HG03139 (cell line): ENCODE measurements around the gene HIVEP3.
A peak's percentile ranks its signal among the peaks of the same experiment; 100 is the strongest.

ENCODE experiments used
- ATAC-seq: cut with Tn5 transposase; IDR thresholded peaks from one replicate; pipeline ENCODE4 v1.9.1; 2021; ENCODE audit not compliant: unreplicated experiment

Gene HIVEP3

GRCh38 chr1:41691424-41691823 is 227.3 kb downstream of the HIVEP3 start:
- ATAC-seq = no peak

- no peak for ATAC-seq
Measured at GRCh38 chr1:41690331-41690730, 228.4 kb downstream of the HIVEP3 start.

- ATAC-seq = no peak
Measured at GRCh38 chr1:41689558-41689981, 229.2 kb downstream of the HIVEP3 start.

- no peak for ATAC-seq
Measured at GRCh38 chr1:41689139-41689538, 229.6 kb downstream of the HIVEP3 start.

- ATAC-seq = no peak
Measured at GRCh38 chr1:41687007-41687406, 231.7 kb downstream of the HIVEP3 start.

GRCh38 chr1:41683681-41684500 is 234.8 kb downstream of the HIVEP3 start:
- no peak for ATAC-seq

- no peak for ATAC-seq
Measured at GRCh38 chr1:41682845-41683625, 235.7 kb downstream of the HIVEP3 start.

- no peak for ATAC-seq
Measured at GRCh38 chr1:41682149-41682548, 236.6 kb downstream of the HIVEP3 start.

- no peak for ATAC-seq
Measured at GRCh38 chr1:41681331-41682098, 237.2 kb downstream of the HIVEP3 start.

- ATAC-seq = no peak
Measured at GRCh38 chr1:41679994-41680393, 238.7 kb downstream of the HIVEP3 start.

GRCh38 chr1:41679531-41679930 is 239.2 kb downstream of the HIVEP3 start:
- ATAC-seq = no peak

- ATAC-seq = no peak
Measured at GRCh38 chr1:41678111-41678878, 240.4 kb downstream of the HIVEP3 start.

GRCh38 chr1:41677620-41678019 is 241.1 kb downstream of the HIVEP3 start:
- ATAC-seq = no peak

GRCh38 chr1:41675401-41675800 is 243.3 kb downstream of the HIVEP3 start:
- no peak for ATAC-seq

- no peak for ATAC-seq
Measured at GRCh38 chr1:41674522-41674921, 244.2 kb downstream of the HIVEP3 start.

- ATAC-seq = no peak
Measured at GRCh38 chr1:41673806-41674205, 244.9 kb downstream of the HIVEP3 start.

GRCh38 chr1:41673378-41673777 is 245.3 kb downstream of the HIVEP3 start:
- ATAC-seq = peak; percentile 54

- no peak for ATAC-seq
Measured at GRCh38 chr1:41672641-41673361, 245.9 kb downstream of the HIVEP3 start.

GRCh38 chr1:41672173-41672572 is 246.5 kb downstream of the HIVEP3 start:
- no peak for ATAC-seq
